Nephron (organoid): Measurements from ENCODE around the gene PCBP4.
A peak's percentile ranks its signal among the peaks of the same experiment; 100 is the strongest.

Experiments
- H3K27ac Mint-ChIP-seq, 3 experiments: 2 replicates each; pipeline ENCODE4 v1.8.0; 2020; ENCODE audit warnings: mixed read lengths in 3 of 3, mild to moderate bottlenecking in 2 of 3, moderate library complexity in 1 of 3
- H3K27me3 Mint-ChIP-seq: 2 replicates; pipeline ENCODE4 v1.8.0; 2021; ENCODE audit warnings: low read depth, mild to moderate bottlenecking, moderate library complexity, mixed read lengths
- H3K36me3 Mint-ChIP-seq: 2 replicates; pipeline ENCODE4 v1.8.0; 2020; ENCODE audit warnings: low read depth, mixed read lengths
- H3K4me1 Mint-ChIP-seq: 2 replicates; pipeline ENCODE4 v1.8.0; 2020; ENCODE audit warnings: mixed read lengths
- H3K4me3 Mint-ChIP-seq, 3 experiments: 2 replicates each; pipeline ENCODE4 v1.8.0; 2020; ENCODE audit warnings: mild to moderate bottlenecking in 3 of 3, mixed read lengths in 3 of 3, moderate library complexity in 2 of 3
- H3K9me3 Mint-ChIP-seq: 2 replicates; pipeline ENCODE4 v1.8.0; 2020; ENCODE audit warnings: mixed read lengths
- CTCF ChIP-seq, 3 experiments: fragments of 200-600 bp; sonication (generic); IDR thresholded peaks; one replicate each; pipeline ENCODE4 v1.5.0; 2021; ENCODE audit warnings: antibody characterized with exemption in 3 of 3; ENCODE audit not compliant: unreplicated experiment in 3 of 3

The PCBP4 gene

DNA sequence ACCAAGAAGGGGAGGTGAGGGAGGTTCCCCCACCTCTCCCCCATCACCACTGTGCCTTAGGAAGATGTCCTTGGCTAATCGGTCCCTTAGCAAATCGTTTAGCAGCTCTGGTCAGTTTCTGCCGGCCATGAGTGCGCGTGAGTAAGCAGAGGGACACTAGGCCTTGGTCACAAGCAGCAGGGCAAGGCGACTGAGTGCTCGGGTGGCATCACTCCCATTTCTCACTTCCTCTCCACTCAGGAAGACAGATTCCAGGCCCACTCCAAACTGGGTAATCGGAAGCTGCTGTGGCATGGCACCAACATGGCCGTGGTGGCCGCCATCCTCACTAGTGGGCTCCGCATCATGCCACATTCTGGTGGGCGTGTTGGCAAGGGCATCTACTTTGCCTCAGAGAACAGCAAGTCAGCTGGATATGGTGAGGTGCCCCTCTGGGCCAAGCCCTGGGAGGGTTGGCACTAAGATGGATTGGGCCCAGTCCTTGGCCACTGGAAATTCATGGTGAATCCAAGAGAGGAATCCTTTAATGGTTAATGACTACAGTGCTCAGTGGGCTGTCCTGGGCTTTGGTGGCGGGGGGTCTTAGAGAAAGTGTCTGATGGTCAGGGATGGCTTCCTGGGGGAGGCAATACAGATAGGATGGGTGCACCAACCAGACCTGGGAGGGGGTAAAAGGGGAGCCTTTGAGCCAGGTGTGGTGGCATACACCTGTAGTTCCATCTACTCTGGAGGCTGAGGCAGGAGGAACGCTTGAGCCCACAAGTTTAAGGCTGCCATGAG, 21.1 kb downstream of the PCBP4 start:
- peak overlapping the region in 2 of 3 experiments; percentile 35 to 48 for H3K27ac Mint-ChIP-seq
- no peaks in the 10 kb centered on the region for H3K9me3 Mint-ChIP-seq
- no peak overlapping the region for H3K4me3 Mint-ChIP-seq
- peaks cover 10% of the 10 kb centered on the region for H3K4me1 Mint-ChIP-seq
- H3K27me3 Mint-ChIP-seq: no peaks in the 10 kb centered on the region
- no peaks in the 10 kb centered on the region for H3K36me3 Mint-ChIP-seq
- TF ChIP-seq CTCF (IDR thresholded peaks at IDR 0.05; ENCODE audit: unreplicated experiment in 3 of 3): no peak

- no peak for TF ChIP-seq CTCF (IDR thresholded peaks at IDR 0.05; ENCODE audit: unreplicated experiment in 3 of 3)
- no peaks in the 10 kb centered on the region for H3K27me3 Mint-ChIP-seq
- no peaks in the 10 kb centered on the region for H3K9me3 Mint-ChIP-seq
- H3K36me3 Mint-ChIP-seq: peaks cover 4% of the 10 kb centered on the region
- H3K27ac Mint-ChIP-seq: peak overlapping the region in 1 of 3 experiments; percentile 48
- no peak overlapping the region for H3K4me3 Mint-ChIP-seq
- peaks cover 19% of the 10 kb centered on the region for H3K4me1 Mint-ChIP-seq
Measured at GRCh38 chr3:51945031-51945840, 22.0 kb downstream of the PCBP4 start.

DNA sequence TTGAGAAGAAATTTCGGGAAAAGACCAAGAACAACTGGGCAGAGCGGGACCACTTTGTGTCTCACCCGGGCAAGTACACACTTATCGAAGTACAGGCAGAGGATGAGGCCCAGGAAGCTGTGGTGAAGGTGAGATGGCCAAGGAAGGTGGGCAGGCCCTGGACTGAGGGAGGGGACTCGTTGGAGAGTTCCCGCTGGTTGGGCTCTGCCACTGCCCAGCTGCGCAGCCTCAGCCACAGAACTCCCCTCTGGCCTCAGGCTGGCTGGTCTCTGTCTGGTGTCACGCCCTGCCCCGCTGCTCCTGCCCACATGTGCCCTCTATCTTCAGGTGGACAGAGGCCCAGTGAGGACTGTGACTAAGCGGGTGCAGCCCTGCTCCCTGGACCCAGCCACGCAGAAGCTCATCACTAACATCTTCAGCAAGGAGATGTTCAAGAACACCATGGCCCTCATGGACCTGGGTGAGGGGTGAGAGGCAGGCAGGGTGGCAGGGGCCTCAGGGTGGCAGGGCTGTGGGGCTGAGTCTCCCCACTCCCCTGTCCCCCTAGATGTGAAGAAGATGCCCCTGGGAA, 22.7 kb downstream of the PCBP4 start:
- no peak overlapping the region for H3K4me3 Mint-ChIP-seq
- no peaks in the 10 kb centered on the region for H3K9me3 Mint-ChIP-seq
- TF ChIP-seq CTCF (IDR thresholded peaks at IDR 0.05; ENCODE audit: unreplicated experiment in 3 of 3): no peak
- no peak overlapping the region for H3K27ac Mint-ChIP-seq
- peaks cover 19% of the 10 kb centered on the region for H3K4me1 Mint-ChIP-seq
- peaks cover 4% of the 10 kb centered on the region for H3K36me3 Mint-ChIP-seq
- no peaks in the 10 kb centered on the region for H3K27me3 Mint-ChIP-seq

GRCh38 chr3:51943451-51944391, 23.5 kb downstream of the PCBP4 start:
- peak overlapping the region in 1 of 3 experiments; percentile 24 for H3K4me3 Mint-ChIP-seq
- H3K9me3 Mint-ChIP-seq: no peaks in the 10 kb centered on the region
- H3K36me3 Mint-ChIP-seq: peaks cover 4% of the 10 kb centered on the region
- no peak for TF ChIP-seq CTCF (IDR thresholded peaks at IDR 0.05; ENCODE audit: unreplicated experiment in 3 of 3)
- H3K4me1 Mint-ChIP-seq: peaks cover 25% of the 10 kb centered on the region
- peak overlapping the region in 1 of 3 experiments; percentile 32 for H3K27ac Mint-ChIP-seq
- no peaks in the 10 kb centered on the region for H3K27me3 Mint-ChIP-seq

DNA sequence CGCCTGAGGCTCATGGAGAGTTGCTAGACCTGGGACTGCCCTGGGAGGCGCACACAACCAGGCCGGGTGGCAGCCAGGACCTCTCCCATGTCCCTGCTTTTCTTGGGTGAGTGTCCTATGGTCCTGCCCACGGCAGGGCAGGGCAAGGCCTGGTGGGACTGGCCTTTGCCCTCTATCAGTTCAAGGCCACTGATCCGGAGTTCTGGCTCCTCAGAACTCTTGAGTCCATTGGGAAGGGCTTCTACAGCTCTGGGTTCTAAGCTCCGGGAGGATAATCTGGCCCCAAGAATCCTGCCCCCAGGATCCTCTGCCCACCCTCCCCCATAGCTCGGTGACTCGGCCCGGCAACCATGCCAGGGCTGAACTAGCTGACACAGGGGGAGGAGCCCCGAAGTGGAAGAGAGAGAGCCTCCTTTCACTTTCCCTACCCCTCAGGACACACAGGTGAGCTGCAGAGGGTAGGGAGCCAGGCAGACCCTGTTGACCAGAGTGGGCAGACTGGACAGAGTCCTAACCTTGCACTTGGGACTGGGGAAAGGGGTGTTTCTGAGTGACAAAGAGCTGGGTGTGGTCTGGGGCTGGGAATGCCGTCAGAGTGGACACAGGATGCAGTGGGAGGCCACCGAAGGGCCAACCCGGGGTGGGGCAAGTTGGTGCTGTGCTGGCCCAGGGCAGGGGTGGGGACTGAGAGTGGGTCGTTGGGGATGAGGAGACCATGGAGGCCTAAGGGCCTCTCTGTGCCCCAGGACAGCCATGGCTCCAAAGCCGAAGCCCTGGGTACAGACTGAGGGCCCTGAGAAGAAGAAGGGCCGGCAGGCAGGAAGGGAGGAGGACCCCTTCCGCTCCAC, 24.4 kb downstream of the PCBP4 start:
- H3K4me1 Mint-ChIP-seq: peaks cover 25% of the 10 kb centered on the region
- H3K27ac Mint-ChIP-seq: peak overlapping the region; percentile 71 to 90 (median 86)
- no peaks in the 10 kb centered on the region for H3K9me3 Mint-ChIP-seq
- no peaks in the 10 kb centered on the region for H3K27me3 Mint-ChIP-seq
- H3K36me3 Mint-ChIP-seq: peaks cover 4% of the 10 kb centered on the region
- peak overlapping the region; percentile 87 to 94 (median 93) for H3K4me3 Mint-ChIP-seq
- TF ChIP-seq CTCF (IDR thresholded peaks at IDR 0.05; ENCODE audit: unreplicated experiment in 3 of 3): no peak
